ENCODE measurements around the gene CCL27. TPM values are rescaled to one million over a fixed set of nuclear protein-coding genes. Genes with fewer than 3 reads are reported as not detected.

Gene CCL27
- total and polyA plus RNA-seq, 10 of the 15 experiments (the other 5 are each of a cell fraction or from before 2014, with no cell fraction given) = 0.45 TPM; not detected in 9

- Histone ChIP-seq H3K9ac (ENCODE audit: control insufficient read depth, insufficient read depth, low read length) (no peak overlapping the region), H4K20me1 (ENCODE audit: control insufficient read depth, insufficient read depth) (no peaks in the 10 kb centered on the region), H3K4me2 (ENCODE audit: control insufficient read depth, insufficient read depth) (no peak overlapping the region), H3K4me1 (ENCODE audit: control insufficient read depth, insufficient read depth, low read length) (peaks cover 16% of the 10 kb centered on the region), H3K4me3 (no peak overlapping the region), H3K27ac (ENCODE audit: control insufficient read depth, insufficient read depth) (no peak overlapping the region), H3K9me3 (replicated peaks; ENCODE audit: control insufficient read depth, insufficient read depth, low read length) (no peaks in the 10 kb centered on the region), H3K27me3 (replicated peaks in 1 of 2; ENCODE audit: control insufficient read depth in 2 of 2, insufficient read depth in 2 of 2, low read length in 1 of 2) (no peaks in the 10 kb centered on the region; a peak in 2 of 4 replicates), H2AFZ (ENCODE audit: control insufficient read depth, low read depth, low read length) (no peak overlapping the region), H3K36me3 (ENCODE audit: control insufficient read depth in 2 of 2, insufficient read depth in 2 of 2, low read length in 1 of 2) (no peaks in the 10 kb centered on the region), H3K79me2 (ENCODE audit: control insufficient read depth, insufficient read depth, low read length) (no peaks in the 10 kb centered on the region)
- ChIA-PET SMC1A (ENCODE audit: uncharacterized antibody, unreplicated experiment) (no interaction called here), POLR2A (no interaction called here), CTCF (interaction anchor here (1.1 kb wide), 2 partner anchors 13 kb away, joined by 4 to 5 read pairs; no protein-coding TSS in a partner anchor), RAD21 (ENCODE audit: unreplicated experiment) (no interaction called here)
- DNase-seq (ENCODE audit: low read depth, low spot score) (no peak), FAIRE-seq (no peak), ATAC-seq (no peak)
- TF ChIP-seq GATAD2B (conservative IDR thresholded peaks at IDR 0.05; ENCODE audit: low read depth) (no peak), POU2F2 (IDR thresholded peaks at IDR 0.05; ENCODE audit: borderline replicate concordance, low read depth, low read length) (peak; percentile 48; the same call in 1 of the 3 replicates)
- no TSS peak for BruUV-seq (replicated peaks)
- 21% methylated on average over 10 of the region's 10 CpGs for WGBS (ENCODE audit: insufficient coverage, insufficient replicate concordance, low lambda C conversion rate, missing lambda C conversion rate)
- in situ Hi-C loops (cut with MboI) (no loop called here), intact Hi-C loops (cut with micrococcal nuclease; ENCODE audit: unreplicated experiment) (no loop called here)
Measured at GRCh38 chr9:34687276-34688030, 25.0 kb upstream of the CCL27 start.

- no peak for ATAC-seq
- H3K4me3 ChIP-seq = no peak overlapping the region
- no peaks in the 10 kb centered on the region; a peak in 2 of 4 replicates for H3K27me3 ChIP-seq (replicated peaks in 1 of 2; ENCODE audit: control insufficient read depth in 2 of 2, insufficient read depth in 2 of 2, low read length in 1 of 2)
- H4K20me1 ChIP-seq (ENCODE audit: control insufficient read depth, insufficient read depth) = no peaks in the 10 kb centered on the region
- DNase-seq (ENCODE audit: low read depth, low spot score) = no peak
- ChIA-PET POLR2A (no interaction called here), CTCF (interaction anchor here (0.8 to 1.1 kb wide), 4 partner anchors 12 to 283 kb away, joined by 4 to 5 read pairs (median 4); no protein-coding TSS in a partner anchor), RAD21 (ENCODE audit: unreplicated experiment) (no interaction called here), SMC1A (ENCODE audit: uncharacterized antibody, unreplicated experiment) (no interaction called here)
- H2AFZ ChIP-seq (ENCODE audit: control insufficient read depth, low read depth, low read length) = no peak overlapping the region
- no peak overlapping the region for H3K27ac ChIP-seq (ENCODE audit: control insufficient read depth, insufficient read depth)
- no peak for FAIRE-seq
- BruUV-seq (replicated peaks) = no TSS peak
- TF ChIP-seq HDGF (IDR thresholded peaks at IDR 0.05) (no peak), SPI1 (IDR thresholded peaks at IDR 0.05; ENCODE audit: borderline replicate concordance, insufficient read depth, low read depth, low read length) (peak; percentile 14; the same call in 1 of the 2 replicates)
- no peaks in the 10 kb centered on the region for H3K36me3 ChIP-seq (ENCODE audit: control insufficient read depth in 2 of 2, insufficient read depth in 2 of 2, low read length in 1 of 2)
- in situ Hi-C loops (cut with MboI) (no loop called here), intact Hi-C loops (cut with micrococcal nuclease; ENCODE audit: unreplicated experiment) (no loop called here)
- H3K4me2 ChIP-seq (ENCODE audit: control insufficient read depth, insufficient read depth) = no peak overlapping the region; the same call in 1 of the 2 replicates
- no peaks in the 10 kb centered on the region for H3K9me3 ChIP-seq (replicated peaks; ENCODE audit: control insufficient read depth, insufficient read depth, low read length)
- H3K4me1 ChIP-seq (ENCODE audit: control insufficient read depth, insufficient read depth, low read length) = peaks cover 16% of the 10 kb centered on the region
- no peak overlapping the region for H3K9ac ChIP-seq (ENCODE audit: control insufficient read depth, insufficient read depth, low read length)
- 0% methylated on average over 1 of the region's 1 CpG for WGBS (ENCODE audit: insufficient coverage, insufficient replicate concordance, low lambda C conversion rate, missing lambda C conversion rate)
- H3K79me2 ChIP-seq (ENCODE audit: control insufficient read depth, insufficient read depth, low read length) = no peaks in the 10 kb centered on the region
Measured at GRCh38 chr9:34686732-34687131, 24.3 kb upstream of the CCL27 start.
